Fibroblast of lung (primary cell): ENCODE measurements around the gene C22orf23.

ENCODE experiments used
- EZH2 ChIP-seq: IDR thresholded peaks from 2 replicates; pipeline ENCODE4 v1.5.1; 2012; ENCODE audit warnings: low read length, control low read depth, mild to moderate bottlenecking; ENCODE audit errors: missing control alignments
- TF ChIP-seq, protein P1 (sequence below), 2 donors: IDR thresholded peaks in 1 of 2; conservative IDR thresholded peaks in 1 of 2; 1 replicate in 1 of 2; 2 replicates in 1 of 2; pipeline ENCODE4 v1.5.1; 2011 to 2012; ENCODE audit warnings: low read length in 2 of 2, control low read depth in 1 of 2, inconsistent platforms in 1 of 2, low read depth in 1 of 2, mild to moderate bottlenecking in 1 of 2

GRCh38 chr22:37930952-37931440 is 22.4 kb downstream of the C22orf23 start:
- TF ChIP-seq EZH2 = no peak
- TF ChIP-seq, protein P1, sequence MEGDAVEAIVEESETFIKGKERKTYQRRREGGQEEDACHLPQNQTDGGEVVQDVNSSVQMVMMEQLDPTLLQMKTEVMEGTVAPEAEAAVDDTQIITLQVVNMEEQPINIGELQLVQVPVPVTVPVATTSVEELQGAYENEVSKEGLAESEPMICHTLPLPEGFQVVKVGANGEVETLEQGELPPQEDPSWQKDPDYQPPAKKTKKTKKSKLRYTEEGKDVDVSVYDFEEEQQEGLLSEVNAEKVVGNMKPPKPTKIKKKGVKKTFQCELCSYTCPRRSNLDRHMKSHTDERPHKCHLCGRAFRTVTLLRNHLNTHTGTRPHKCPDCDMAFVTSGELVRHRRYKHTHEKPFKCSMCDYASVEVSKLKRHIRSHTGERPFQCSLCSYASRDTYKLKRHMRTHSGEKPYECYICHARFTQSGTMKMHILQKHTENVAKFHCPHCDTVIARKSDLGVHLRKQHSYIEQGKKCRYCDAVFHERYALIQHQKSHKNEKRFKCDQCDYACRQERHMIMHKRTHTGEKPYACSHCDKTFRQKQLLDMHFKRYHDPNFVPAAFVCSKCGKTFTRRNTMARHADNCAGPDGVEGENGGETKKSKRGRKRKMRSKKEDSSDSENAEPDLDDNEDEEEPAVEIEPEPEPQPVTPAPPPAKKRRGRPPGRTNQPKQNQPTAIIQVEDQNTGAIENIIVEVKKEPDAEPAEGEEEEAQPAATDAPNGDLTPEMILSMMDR (conservative IDR thresholded peaks at IDR 0.05 in 1 of 2, IDR thresholded peaks at IDR 0.05 in 1 of 2; ENCODE audit: low read depth in 1 of 2, low read length in 2 of 2) = no peak
